ENCODE results near the gene MINAR1. TPM values are rescaled to one million over a fixed set of nuclear protein-coding genes. Genes with fewer than 3 reads are reported as not detected.

The MINAR1 gene
- total RNA-seq, 1 donor from 2014 or later, result 0.30 TPM

- no peak for DNase-seq
- Histone ChIP-seq H3K27ac (no peak overlapping the region), H3K4me1 (no peaks in the 10 kb centered on the region), H3K4me3 (no peak overlapping the region), H3K9me3 (no peaks in the 10 kb centered on the region), H3K27me3 (ENCODE audit: low read depth) (no peaks in the 10 kb centered on the region), H3K36me3 (no peaks in the 10 kb centered on the region)
- no peak for ATAC-seq
- intact Hi-C loops (cut with DNase I), result no loop called here
- TF ChIP-seq CTCF (IDR thresholded peaks at IDR 0.05), result no peak
Measured at GRCh38 chr15:79400650-79401049, 31.5 kb upstream of the MINAR1 start.

GRCh38 chr15:79401301-79401700, 30.8 kb upstream of the MINAR1 start:
- Histone ChIP-seq H3K9me3 (no peaks in the 10 kb centered on the region), H3K4me3 (no peak overlapping the region), H3K36me3 (no peaks in the 10 kb centered on the region), H3K27ac (no peak overlapping the region), H3K27me3 (ENCODE audit: low read depth) (no peaks in the 10 kb centered on the region), H3K4me1 (no peaks in the 10 kb centered on the region)
- DNase-seq (no peak), ATAC-seq (no peak)
- no peak for TF ChIP-seq CTCF (IDR thresholded peaks at IDR 0.05)
- intact Hi-C loops (cut with DNase I), result no loop called here

GRCh38 chr15:79402136-79402535, 30.0 kb upstream of the MINAR1 start:
- H3K27ac ChIP-seq, result no peak overlapping the region
- no peaks in the 10 kb centered on the region for H3K4me1 ChIP-seq
- no peak for ATAC-seq
- H3K4me3 ChIP-seq, result no peak overlapping the region
- no peak for DNase-seq
- no peaks in the 10 kb centered on the region for H3K36me3 ChIP-seq
- no peaks in the 10 kb centered on the region for H3K27me3 ChIP-seq (ENCODE audit: low read depth)
- TF ChIP-seq CTCF (IDR thresholded peaks at IDR 0.05), result no peak
- intact Hi-C loops (cut with DNase I), result no loop called here
- no peaks in the 10 kb centered on the region for H3K9me3 ChIP-seq

- Histone ChIP-seq H3K27ac (no peak overlapping the region), H3K4me3 (no peak overlapping the region), H3K4me1 (no peaks in the 10 kb centered on the region), H3K9me3 (no peaks in the 10 kb centered on the region), H3K27me3 (ENCODE audit: low read depth) (no peaks in the 10 kb centered on the region), H3K36me3 (no peaks in the 10 kb centered on the region)
- ATAC-seq, result no peak
- intact Hi-C loops (cut with DNase I), result no loop called here
- DNase-seq, result no peak
- no peak for TF ChIP-seq CTCF (IDR thresholded peaks at IDR 0.05)
Measured at GRCh38 chr15:79403501-79403900, 28.6 kb upstream of the MINAR1 start.

GRCh38 chr15:79406210-79406609, 25.9 kb upstream of the MINAR1 start:
- no peak for TF ChIP-seq CTCF (IDR thresholded peaks at IDR 0.05)
- intact Hi-C loops (cut with DNase I), result no loop called here
- H3K9me3 ChIP-seq, result no peaks in the 10 kb centered on the region
- H3K36me3 ChIP-seq, result no peaks in the 10 kb centered on the region
- DNase-seq (no peak), ATAC-seq (no peak)
- H3K27me3 ChIP-seq (ENCODE audit: low read depth), result no peaks in the 10 kb centered on the region
- H3K4me3 ChIP-seq, result no peak overlapping the region
- no peak overlapping the region for H3K27ac ChIP-seq
- no peaks in the 10 kb centered on the region for H3K4me1 ChIP-seq

- no peaks in the 10 kb centered on the region for H3K9me3 ChIP-seq
- no peak for TF ChIP-seq CTCF (IDR thresholded peaks at IDR 0.05)
- no peak overlapping the region for H3K4me3 ChIP-seq
- H3K27me3 ChIP-seq (ENCODE audit: low read depth), result no peaks in the 10 kb centered on the region
- H3K27ac ChIP-seq, result no peak overlapping the region
- DNase-seq (no peak), ATAC-seq (no peak)
- H3K4me1 ChIP-seq, result no peaks in the 10 kb centered on the region
- no peaks in the 10 kb centered on the region for H3K36me3 ChIP-seq
- intact Hi-C loops (cut with DNase I), result no loop called here
Measured at GRCh38 chr15:79408041-79408440, 24.1 kb upstream of the MINAR1 start.

Measured in lower lobe of right lung (tissue), 2 donors.